Measurements from ENCODE around the gene MYL12A.
"Not testable (repeated sequence)": the region's sequence is repeated elsewhere in the genome, so short reads cannot be mapped to it uniquely, and the experiment has no call there.

Gene MYL12A

DNA sequence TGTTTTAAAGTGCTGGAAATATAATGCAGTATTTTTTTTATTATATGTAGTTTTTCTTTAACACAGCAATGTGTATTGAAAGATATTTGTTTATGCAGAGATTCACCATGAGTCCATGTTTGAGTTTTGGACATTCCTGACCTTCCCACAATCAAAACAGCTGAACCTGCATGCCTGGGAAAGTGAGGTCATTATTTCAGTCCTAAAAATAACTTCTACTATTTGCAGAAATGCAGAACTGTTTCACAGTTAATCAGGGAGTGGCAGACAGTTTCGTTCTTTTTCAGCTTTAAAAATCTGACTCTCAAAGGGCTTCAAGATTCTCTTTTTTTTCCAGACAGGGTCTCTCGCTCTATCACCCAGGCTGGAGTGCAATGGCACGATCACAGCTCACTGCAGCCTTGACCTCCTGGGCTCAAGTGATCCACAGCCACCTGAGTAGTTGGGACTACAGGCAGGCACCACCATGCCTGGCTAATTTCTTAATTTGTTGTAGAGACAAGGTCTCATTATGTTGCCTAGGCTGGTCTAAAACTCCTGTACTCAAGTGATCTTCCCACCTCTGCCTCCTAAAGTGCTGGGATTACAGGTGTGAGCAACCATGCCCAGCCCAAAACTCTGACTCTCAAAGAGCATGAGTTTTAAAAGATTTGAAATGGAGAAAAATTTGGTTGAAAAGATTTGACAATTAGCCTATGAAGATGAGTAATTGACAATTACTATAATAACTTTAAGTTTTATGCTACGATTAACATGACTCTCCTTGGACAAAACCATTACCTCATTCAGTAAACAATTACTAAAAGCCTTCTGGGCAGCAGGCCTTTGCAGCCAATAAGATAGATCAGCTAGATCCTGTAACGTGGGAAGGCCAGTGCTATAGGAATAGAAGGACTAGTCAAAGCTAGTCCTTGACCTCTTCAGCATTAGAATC lies 9.4 kb downstream of the MYL12A start:
- no peak for DNase-seq

DNA sequence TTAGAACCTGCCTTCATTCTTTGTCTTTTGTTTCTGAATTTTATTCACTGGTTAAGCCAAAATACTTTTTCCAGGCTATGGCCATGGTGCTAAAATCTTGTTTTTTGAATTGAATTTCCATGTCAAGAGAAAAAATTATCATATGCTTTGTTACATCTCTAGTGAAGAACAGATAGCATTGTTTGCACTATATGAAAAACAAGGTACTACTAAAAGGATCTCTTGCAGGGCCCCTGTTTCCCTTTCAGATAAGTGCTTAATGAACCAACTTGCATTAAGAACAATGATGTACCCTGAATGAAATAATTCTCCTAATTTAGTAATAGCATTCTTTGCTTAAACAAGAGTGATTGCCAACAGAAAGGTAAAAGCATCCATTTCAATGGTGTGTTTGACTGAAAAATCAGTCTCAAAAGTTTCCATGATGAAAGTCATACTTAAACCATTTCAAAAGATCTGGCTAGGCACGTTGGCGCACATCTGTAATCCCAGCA lies 10.1 kb downstream of the MYL12A start:
- no peak for DNase-seq

DNA sequence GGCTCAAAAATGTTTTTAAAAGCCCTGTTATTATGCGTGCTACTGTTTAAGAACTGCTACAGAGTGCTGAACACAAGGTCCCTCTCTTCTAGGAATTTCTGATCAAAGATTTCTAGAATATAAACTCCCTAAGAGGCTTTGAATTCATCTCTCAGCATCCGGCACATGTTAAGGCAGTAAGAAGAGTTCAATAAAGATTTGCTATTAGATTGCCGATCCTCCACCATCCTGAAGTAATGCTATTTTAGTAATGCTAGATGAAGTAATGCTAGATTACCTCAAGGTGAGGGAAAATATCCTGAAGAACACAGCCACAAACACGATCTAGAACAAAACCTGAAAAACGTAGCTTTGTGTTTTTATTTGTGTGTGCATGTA lies 13.4 kb downstream of the MYL12A start:
- no peak for DNase-seq

DNA sequence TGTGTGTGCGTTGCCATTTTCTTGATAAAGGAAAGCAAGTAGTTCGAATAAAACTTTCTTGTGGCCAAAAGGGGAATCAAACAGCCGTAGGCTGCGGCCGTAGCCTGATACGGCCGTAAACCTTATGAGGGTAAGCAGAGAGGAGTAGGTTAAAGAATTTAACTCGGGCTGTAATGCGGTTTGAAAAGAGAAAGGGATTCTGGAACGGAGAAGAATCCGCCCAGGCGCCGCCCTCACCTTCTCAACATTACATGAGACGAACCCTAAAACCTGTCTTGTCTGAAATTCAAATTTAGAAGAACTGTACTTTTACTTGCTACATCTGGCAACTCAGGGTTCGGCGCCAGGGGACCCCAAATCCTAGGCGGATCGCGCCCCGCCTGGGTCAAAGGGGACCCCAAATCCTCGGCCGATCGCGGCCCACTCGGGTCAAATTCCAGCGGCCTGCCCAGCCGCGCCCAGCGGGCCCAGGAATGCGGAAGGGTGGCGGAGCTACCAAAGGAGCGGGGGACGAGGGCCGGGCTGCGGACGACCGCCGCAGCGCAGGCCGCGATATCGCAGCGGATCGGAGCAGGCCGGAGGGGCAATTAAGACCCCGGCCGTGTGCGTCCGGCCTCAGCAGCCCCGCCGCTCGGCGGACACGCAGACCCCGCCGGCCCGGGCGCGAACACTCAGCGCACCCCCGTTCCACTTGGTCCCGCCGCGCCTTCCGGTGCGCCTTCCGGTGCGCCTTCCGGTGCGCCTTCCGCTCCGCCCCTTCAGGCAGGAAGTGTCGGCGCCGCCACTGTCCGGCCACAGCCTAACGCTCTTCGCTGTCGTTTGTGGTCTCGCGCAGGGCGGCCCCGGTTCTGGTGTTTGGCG lies 14.0 kb downstream of the MYL12A start, which contains the start of gene MYL12B:
Gene MYL12B, plus strand, starts transcription at position 761 of the 861 bp plus-strand sequence. CDS start 10,766 bp downstream, outside the sequence.
- DNase-seq = peak; percentile 77

DNA sequence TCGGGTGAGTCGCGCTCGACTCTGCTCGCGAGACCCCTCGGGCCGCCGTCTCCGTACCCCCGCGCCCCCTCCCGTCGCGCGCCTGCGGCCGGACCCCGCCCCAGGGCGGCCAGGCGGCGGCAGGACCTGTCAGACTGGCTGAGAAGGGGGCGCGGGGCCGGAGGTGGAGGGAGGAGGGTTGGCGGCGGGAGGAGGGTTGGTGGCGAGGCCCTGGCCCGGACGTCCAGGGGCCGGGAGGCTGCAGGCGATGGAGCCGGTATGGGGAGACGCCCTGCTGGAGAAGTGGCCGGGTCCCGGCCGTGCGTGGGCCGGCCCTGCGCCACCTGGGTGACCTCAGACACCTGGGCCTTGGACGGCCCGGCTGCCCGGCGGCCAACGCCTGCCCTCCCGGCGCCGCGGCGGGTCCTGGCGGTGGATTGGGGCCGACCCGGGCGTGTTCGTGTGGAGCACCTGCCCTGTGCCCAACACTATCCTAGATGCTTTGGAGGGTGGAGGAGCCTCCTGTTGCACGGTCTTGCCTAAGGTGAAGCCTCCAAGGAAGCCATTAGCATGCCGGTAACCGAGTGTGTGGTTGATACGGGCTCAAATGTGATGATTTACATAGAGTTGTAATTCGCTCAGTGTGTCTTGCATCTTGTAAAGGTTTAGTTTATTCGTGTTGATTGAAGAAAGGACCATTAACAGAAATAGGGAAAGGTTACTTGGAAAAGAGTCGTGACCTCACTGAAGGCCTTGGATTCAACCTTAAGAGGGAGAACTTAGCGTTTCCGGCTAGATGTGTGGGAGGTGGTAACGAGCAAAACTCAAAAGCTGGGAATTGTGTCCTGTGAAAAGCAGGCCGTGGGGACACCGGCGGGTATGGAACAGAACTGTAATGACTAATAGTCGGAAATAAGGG lies 14.9 kb downstream of the MYL12A start:
- peak; percentile 46 for DNase-seq

DNA sequence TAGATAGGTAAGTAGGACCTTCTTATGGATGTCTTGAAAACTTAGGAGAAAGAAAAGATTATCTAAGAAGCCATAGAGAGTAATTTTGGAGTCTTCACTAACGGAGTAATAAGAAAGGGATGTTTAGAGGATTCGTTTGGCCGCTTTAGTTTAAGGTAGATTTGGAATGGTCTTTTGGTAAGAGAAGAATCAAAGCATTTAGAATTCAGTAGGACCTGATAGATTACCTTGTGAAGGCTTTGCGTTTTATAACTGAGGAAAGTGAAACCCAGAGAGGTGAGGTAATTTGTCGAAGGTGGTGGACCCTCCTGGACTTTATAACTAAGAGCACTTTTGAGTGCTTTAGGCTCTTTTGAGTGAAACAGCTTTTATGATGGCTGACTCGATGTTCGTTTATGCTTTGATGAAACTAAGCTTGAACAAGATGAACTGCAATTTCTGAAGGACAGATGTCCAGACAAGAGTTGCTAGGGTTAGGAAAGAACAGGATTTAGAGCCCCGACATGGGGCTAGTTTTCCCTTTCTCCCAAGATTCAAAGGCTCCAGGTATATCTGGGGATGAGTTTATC lies 15.6 kb downstream of the MYL12A start:
- no peak for DNase-seq

GRCh38 chr18:3264362-3264761 lies 16.8 kb downstream of the MYL12A start:
- DNase-seq = peak; percentile 28

DNA sequence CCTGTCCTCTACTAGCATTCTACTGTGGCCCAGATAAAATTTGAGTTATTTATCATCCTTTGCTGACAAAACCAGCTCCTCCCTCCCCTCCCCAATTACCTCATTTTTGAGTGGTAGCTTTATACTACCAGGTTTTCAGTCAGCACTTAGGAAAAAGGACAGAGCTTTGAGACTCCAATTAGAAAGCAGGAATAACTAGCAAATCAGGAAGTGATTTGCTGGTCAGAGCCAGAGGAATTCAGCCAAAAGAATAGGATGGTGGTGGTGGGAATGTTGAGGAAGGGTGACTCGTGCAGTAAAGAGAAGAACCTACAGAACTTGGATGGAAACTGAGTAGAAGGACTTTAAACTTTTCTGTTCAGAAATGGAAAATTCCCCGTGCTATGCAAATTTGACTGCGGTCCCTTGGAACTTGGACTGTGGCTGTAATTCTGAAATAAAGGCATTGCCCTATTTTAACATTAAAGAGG lies 18.0 kb downstream of the MYL12A start:
- no peak for DNase-seq

DNA sequence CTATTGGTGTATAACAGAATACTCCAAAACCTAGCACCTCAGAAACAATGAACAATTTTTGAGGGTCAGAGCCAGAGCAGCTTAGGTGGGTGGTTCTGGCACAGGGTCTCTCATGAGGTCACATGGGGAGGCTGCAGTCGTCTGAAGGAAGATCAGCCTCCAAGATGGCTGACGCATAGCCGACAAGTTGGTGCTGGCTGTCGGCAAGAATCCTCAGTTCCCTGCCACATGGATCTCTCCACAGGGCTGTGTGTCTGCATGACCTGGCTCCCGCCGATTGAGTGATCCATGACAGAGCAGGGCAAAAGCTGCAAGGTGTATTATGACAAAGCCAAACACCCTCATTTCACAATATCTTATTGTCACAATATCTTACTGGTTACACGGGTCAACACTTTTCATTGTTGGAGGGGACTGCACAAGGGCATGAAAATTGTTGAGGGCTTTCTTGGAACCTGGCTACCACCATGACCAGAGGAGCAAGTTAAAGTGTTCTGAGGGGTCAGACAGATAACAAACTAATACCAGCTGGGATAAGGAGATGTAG lies 18.5 kb downstream of the MYL12A start:
- no peak for DNase-seq

GRCh38 chr18:3268306-3268705 lies 20.7 kb downstream of the MYL12A start:
- no peak for DNase-seq

DNA sequence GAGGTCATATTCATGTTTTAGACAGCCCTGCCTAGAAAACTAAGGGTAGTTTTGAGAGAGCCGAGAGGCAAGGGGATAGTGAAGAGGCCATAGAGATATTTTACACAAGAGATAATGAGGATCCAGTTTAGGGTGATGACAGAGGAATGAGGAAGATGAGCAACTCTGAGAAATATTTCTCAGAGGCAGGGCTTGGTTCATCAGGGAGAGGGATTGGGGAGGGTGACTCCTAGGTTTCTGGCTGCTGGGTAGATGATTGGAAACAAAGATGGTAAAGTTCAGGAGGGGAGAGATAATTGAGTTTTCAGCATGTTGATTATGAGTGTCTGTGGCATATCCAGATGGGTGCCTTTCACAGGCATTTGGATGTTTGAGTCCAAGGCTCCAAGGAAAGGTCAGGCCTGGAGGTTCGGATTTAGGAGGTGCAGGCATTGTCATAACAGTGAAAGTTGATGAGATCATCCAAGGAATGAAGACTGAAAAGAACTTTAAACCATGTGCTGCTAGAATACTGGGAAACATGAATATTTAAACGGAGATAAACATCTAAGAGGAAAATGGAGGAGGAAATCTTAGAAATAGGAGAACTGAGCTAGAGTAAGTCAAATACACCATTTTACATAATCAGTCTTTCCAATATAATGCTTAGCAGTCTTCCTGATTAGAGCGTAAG lies 21.8 kb downstream of the MYL12A start:
- DNase-seq = no peak

GRCh38 chr18:3269914-3270299 lies 22.3 kb downstream of the MYL12A start:
- DNase-seq = no peak

DNA sequence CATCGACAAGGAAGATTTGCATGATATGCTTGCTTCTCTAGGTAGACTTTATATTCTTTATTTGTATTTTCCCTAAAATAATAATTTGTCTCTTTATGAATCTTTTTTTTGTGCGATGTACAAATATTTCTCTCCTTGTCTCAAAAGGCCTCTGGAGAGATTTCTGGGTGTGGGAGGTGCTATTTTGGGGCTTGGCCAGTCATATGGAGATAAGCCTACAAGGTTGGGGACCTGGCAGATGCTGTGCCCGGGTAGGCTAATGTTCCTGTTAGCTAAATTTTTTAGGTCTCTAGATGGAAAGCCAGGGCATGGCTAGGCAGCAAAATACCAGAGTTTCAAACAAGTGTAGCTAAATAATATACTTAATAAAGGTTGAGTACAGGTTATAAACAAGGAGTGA lies 25.4 kb downstream of the MYL12A start:
- DNase-seq = no peak

DNA sequence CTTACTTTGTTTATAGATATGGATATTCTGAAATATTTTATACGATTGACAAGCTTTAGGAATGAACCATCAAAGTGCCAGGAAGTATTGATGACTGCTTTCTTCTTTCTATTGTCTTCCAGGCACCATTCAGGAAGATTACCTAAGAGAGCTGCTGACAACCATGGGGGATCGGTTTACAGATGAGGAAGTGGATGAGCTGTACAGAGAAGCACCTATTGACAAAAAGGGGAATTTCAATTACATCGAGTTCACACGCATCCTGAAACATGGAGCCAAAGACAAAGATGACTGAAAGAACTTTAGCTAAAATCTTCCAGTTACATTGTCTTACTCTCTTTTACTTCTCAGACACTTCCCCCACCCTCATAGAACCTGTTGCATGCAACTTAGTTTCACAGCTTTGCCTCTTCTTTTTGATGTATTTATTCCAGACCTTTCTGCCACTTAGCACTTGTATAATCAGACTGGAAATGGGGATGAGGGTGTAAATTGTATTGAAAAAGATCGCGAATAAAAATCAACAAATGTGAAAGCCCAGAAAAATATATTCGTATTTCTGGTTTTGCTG lies 30.1 kb downstream of the MYL12A start:
- DNase-seq = not testable (repeated sequence)

- no peak for DNase-seq
Measured at GRCh38 chr18:3279201-3280185, 31.9 kb downstream of the MYL12A start.

DNA sequence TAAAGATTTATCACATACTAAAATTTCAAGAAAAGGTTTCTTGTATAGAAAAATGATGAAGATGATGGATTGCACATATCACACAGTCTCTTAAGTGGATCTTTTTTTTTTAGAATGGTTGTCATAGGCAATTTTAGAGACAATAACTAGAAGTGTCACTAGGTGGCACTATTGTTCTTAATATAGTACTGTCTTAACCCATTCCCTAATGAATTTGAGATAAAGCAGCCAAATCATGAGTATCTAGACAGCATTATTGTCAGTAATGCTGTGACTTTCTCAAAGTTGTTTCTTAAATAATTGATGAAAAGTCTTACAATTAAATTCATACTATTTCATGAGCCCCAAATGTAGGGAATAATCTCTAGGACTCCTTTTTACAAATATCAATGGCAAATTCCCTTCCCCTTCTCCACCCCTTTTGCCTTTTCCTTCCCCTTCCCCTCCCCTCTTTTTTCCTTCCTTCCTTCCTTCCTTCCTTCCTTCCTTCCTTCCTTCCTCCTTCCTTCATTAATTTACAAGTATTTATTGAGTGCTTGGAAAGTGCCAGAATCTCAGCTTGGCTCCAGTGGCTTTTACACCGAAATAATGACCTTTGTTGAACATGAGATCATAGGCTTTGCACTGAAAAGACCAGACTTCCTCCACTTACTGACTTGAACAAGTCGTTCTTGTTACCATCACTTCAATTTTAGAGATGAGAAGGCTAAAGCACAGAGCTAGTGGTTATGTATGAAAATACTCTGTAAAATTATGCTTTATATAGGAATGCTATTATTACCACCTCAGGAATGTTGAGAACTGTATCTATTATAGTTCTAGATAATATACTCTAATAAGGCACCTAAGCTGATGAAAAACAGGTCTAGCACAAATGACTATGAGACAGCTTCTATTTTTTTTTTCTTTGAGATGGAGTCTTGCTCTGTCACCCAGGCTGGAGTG lies 34.1 kb downstream of the MYL12A start:
- no peak for DNase-seq

DNA sequence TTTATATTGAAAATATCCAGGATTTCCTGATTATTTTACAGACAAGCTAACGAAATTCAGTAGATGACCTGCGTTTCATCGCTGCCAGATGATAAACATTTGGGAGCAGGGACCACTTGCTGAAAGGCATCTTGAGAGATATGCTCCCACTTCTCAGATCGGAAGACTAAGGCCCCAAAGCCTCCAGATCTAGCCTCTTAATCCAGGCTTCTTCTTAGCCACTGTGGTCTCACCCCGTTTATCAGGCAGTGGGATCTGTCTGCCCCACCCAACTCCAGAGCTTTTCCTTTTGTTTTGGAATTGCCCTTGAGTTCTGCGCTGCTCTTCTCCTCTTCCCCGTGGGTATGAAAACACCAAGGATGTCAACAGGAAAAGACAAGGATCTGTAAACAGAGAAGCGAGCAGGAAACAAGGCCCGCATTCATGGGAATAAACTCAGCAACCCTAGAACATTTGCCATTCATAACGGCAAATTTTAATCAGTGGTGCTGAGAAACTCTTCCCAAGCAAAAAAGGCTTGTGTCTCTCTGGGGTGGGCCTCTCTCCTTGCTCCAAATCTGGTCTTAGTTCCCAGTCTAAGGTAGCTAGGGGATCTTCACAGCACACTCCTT lies 35.8 kb downstream of the MYL12A start:
- no peak for DNase-seq

DNA sequence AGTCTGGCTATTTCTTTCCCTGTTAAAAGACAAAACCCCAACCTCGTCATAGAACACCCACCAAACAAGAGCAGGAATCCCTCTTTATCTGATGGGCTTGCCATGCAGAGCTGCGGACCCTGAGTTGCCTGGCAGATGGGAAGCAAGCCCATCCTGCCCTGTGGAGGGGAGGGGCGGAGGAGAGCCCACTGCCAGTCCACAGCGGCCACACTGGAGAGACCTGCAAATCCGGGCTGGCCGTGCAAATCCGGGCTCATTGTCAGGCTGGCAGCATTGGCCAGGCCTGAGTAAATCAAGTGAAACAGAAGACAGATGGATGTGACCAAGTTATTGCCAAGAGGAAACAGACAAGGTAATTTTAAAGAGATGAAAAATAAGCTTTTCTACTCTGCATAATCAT lies 36.3 kb downstream of the MYL12A start:
- no peak for DNase-seq
